PC-3 (cell line): ENCODE results near the gene SMIM44.

Experiments
- EZH2phosphoT487 ChIP-seq: fragments of 300-600 bp; sonication (generic); IDR thresholded peaks from 2 replicates; pipeline ENCODE4 v1.6.1; 2018; ENCODE audit warnings: mild to moderate bottlenecking, antibody characterized with exemption, low read length, borderline replicate concordance
- TF ChIP-seq, protein P1 (sequence below): fragments of 300-600 bp; sonication (generic); conservative IDR thresholded peaks from 2 replicates; pipeline ENCODE4 v1.5.1; 2017; ENCODE audit warnings: antibody characterized with exemption, low read depth, mild to moderate bottlenecking, low read length

DNA sequence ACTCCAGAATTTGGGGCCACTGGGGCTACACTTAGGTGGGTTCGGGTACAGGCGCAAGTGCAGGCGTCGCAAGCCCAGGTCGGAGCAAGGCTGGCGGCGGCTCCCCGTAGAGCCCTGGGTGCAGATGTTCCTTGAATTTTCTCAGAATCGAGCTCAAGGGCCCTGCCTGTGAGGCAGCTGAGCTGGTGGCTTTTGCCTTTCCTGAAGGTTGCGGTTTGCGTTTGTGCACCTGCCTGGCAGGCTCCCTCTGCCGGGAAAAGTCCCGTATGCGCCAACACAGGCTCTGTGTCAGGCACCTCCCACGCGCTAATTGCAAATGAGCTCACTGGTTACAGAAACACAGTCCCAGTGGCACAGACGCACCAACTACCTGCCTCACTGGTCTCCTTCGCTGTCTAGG is 11.3 kb upstream of the SMIM44 start:
- TF ChIP-seq, protein P1, sequence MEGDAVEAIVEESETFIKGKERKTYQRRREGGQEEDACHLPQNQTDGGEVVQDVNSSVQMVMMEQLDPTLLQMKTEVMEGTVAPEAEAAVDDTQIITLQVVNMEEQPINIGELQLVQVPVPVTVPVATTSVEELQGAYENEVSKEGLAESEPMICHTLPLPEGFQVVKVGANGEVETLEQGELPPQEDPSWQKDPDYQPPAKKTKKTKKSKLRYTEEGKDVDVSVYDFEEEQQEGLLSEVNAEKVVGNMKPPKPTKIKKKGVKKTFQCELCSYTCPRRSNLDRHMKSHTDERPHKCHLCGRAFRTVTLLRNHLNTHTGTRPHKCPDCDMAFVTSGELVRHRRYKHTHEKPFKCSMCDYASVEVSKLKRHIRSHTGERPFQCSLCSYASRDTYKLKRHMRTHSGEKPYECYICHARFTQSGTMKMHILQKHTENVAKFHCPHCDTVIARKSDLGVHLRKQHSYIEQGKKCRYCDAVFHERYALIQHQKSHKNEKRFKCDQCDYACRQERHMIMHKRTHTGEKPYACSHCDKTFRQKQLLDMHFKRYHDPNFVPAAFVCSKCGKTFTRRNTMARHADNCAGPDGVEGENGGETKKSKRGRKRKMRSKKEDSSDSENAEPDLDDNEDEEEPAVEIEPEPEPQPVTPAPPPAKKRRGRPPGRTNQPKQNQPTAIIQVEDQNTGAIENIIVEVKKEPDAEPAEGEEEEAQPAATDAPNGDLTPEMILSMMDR, result no peak
- no peak for TF ChIP-seq EZH2phosphoT487
